Renal cortical epithelial cell (primary cell): ENCODE results near the gene SLCO4C1. TPM values are rescaled to one million over a fixed set of nuclear protein-coding genes. Genes with fewer than 3 reads are reported as not detected.

Experiments
- total RNA-seq: library from RNA; depleted of rRNA; stranded (reverse); fragments of >200 nt; gene quantifications from 2 replicates; pipeline ENCODE4 v1.2.3, GENCODE V29; 2014

Gene SLCO4C1
- total RNA-seq, 1 donor from 2014 or later = 87.9 TPM

Other genes with a start within 250 kb of the SLCO4C1 start
- 0.10 TPM in 1 of 2 replicates, not detected in the other for gene SLCO6A1, start 202.7 kb upstream of the SLCO4C1 start, total RNA-seq